ENCODE results near the gene GFER. TPM values are rescaled to one million over a fixed set of nuclear protein-coding genes. Genes with fewer than 3 reads are reported as not detected.
"Not testable (repeated sequence)": the region's sequence is repeated elsewhere in the genome, so short reads cannot be mapped to it uniquely, and the experiment has no call there.

GFER gene
- total RNA-seq, 1 donor from 2014 or later = 32.7 TPM

DNA sequence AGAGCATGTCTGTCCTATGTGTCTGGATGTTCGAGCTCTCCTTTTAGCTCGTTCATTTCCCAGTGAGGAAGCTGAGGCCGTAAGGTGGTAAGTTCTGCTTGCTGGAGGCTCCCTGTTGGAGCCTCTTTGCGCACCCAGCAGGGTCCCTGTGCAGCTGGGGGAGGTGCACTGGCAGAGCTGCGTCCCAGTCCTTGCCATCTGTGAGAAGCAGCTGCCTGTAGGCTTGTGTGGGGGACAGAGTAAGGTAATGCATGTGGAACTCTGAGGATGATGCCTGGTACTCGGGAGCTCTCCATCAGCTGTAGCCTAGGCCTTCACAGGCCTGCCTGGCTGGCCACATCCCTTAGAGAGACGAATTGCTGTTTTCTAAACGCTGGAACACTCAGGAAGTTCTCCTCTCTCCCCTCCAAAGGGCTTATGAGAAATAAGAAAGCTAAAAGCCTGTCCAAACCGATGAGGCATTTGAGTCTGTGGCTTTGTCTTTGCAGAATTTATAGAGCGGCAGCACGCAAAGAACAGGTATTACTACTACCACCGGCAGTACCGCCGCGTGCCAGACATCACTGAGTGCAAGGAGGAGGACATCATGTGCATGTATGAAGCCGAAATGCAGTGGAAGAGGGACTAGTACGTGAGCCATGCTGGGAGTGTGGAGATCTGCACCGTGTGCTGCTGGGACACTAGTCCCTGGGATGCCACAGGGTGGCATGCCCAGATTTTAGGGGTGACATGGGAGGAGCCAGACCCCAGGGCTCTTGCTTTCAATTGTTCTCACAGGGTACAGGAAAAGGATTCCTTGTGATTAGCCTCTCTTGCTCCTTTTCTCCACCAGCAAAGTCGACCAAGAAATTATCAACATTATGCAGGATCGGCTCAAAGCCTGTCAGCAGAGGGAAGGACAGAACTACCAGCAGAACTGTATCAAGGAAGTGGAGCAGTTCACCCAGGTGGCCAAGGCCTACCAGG, 23.0 kb upstream of the GFER start:
- H3K27me3 ChIP-seq (ENCODE audit: control insufficient read depth, insufficient read depth, low read length) = no peaks in the 10 kb centered on the region
- H3K36me3 ChIP-seq (ENCODE audit: control insufficient read depth, insufficient read depth, low read length) = peaks cover 2% of the 10 kb centered on the region
- no peak overlapping the region for H3K4me3 ChIP-seq (ENCODE audit: low read depth, low read length)
- TF ChIP-seq, protein P1, sequence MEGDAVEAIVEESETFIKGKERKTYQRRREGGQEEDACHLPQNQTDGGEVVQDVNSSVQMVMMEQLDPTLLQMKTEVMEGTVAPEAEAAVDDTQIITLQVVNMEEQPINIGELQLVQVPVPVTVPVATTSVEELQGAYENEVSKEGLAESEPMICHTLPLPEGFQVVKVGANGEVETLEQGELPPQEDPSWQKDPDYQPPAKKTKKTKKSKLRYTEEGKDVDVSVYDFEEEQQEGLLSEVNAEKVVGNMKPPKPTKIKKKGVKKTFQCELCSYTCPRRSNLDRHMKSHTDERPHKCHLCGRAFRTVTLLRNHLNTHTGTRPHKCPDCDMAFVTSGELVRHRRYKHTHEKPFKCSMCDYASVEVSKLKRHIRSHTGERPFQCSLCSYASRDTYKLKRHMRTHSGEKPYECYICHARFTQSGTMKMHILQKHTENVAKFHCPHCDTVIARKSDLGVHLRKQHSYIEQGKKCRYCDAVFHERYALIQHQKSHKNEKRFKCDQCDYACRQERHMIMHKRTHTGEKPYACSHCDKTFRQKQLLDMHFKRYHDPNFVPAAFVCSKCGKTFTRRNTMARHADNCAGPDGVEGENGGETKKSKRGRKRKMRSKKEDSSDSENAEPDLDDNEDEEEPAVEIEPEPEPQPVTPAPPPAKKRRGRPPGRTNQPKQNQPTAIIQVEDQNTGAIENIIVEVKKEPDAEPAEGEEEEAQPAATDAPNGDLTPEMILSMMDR (IDR thresholded peaks at IDR 0.05; ENCODE audit: insufficient read depth, low read length, poor library complexity, severe bottlenecking) = no peak
- no peak for DNase-seq (ENCODE audit: low read depth)

DNA sequence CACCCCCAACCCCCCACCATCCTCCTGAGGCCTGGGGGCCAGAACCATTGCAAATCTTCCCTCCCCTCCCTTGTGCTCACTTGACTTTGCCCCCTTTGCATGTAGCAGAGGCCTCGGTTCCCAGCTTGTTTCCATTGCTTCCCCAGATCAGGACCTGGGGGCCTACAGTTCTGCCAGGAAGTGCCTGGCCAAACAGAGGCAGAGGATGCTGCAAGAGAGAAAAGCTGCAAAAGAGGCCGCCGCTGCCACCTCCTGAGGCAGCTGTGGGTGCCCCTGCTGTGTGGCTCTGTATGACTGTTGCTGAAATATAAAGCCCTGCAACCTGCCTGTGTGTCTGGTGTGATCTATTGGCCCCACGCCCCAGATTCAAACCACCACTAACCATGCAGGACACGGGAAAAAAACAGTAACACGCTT, 22.3 kb upstream of the GFER start:
- TF ChIP-seq, protein P1 (IDR thresholded peaks at IDR 0.05; ENCODE audit: insufficient read depth, low read length, poor library complexity, severe bottlenecking) = no peak
- no peak overlapping the region for H3K4me3 ChIP-seq (ENCODE audit: low read depth, low read length)
- H3K27me3 ChIP-seq (ENCODE audit: control insufficient read depth, insufficient read depth, low read length) = no peaks in the 10 kb centered on the region
- DNase-seq (ENCODE audit: low read depth) = no peak
- H3K36me3 ChIP-seq (ENCODE audit: control insufficient read depth, insufficient read depth, low read length) = peaks cover 2% of the 10 kb centered on the region

DNA sequence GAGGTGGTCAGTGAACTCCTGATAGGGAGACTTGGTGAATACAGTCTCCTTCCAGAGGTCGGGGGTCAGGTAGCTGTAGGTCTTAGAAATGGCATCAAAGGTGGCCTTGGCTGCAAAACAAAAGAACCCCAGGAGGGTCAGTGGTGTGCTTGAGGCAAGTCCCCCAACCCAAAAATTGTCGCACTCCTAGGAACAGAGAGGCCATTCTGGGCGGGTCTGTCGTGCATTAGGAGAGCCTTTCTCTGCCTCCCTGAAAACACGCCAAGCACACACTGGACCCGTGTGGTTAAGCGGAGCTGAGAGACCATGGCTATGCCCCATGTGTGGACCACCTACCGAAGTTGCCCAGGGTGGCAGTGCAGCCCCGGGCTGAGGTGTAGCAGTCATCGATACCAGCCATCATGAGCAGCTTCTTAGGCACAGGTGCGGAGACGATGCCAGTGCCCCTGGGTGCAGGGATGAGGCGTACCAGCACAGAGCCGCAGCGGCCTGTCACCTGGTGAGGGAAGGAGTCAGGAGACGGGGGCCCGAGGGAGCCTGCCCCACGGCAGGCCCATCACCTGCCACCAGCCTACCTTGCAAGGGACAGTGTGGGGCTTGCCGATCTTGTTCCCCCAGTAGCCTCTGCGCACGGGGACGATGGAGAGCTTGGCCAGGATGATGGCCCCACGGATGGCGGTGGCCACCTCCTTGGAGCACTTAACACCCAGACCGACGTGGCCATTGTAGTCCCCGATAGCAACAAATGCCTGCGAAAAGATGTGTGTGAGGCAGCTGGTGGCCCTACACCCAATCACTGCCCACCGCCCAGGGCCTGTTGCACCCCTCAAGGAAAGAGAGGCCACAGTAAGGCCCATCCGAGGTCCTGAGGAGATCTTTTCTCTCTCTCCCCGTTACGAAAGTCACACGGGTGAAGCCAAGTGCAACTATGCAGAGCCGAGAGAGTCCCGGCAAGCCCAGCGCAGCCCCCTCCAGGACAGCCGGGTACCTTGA, 21.5 kb upstream of the GFER start:
- DNase-seq (ENCODE audit: low read depth); H3K36me3 ChIP-seq (ENCODE audit: control insufficient read depth, insufficient read depth, low read length); H3K27me3 ChIP-seq (ENCODE audit: control insufficient read depth, insufficient read depth, low read length): not testable (repeated sequence)
- peak overlapping the region; percentile 75 for H3K4me3 ChIP-seq (ENCODE audit: low read depth, low read length)

DNA sequence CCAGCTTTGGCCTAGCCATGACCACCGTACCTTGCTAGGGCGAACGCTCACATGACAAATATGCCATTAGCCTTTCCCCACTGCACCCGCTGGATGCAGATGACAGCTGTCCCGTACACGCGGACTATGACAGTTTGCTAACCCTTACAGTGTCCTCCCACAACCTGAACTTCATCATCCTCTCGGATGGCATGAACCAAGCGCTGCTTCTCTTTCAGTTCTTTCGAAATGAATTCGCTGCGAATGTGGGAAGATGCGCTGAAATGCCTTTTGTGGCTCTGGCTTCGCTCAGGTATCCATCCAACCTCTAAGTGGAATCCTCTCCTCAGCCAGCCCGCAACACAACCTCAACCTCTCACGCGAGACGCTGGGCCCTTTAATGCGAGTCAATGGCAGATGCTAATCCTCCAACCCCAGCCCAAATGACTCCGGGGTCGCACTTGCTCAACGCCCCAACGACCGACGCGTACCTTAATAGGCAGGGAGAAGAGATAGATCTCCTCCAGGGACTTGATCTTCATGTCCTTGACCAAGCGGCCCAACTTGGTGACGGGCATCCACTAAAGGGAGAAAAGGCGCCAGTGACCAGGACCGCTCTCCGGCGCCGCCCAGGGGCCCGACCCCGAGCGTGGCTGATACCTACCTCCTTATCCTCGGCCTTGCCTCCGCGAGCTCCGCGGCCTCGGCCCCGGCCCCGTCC, 20.0 kb upstream of the GFER start:
- no peak for DNase-seq (ENCODE audit: low read depth)

DNA sequence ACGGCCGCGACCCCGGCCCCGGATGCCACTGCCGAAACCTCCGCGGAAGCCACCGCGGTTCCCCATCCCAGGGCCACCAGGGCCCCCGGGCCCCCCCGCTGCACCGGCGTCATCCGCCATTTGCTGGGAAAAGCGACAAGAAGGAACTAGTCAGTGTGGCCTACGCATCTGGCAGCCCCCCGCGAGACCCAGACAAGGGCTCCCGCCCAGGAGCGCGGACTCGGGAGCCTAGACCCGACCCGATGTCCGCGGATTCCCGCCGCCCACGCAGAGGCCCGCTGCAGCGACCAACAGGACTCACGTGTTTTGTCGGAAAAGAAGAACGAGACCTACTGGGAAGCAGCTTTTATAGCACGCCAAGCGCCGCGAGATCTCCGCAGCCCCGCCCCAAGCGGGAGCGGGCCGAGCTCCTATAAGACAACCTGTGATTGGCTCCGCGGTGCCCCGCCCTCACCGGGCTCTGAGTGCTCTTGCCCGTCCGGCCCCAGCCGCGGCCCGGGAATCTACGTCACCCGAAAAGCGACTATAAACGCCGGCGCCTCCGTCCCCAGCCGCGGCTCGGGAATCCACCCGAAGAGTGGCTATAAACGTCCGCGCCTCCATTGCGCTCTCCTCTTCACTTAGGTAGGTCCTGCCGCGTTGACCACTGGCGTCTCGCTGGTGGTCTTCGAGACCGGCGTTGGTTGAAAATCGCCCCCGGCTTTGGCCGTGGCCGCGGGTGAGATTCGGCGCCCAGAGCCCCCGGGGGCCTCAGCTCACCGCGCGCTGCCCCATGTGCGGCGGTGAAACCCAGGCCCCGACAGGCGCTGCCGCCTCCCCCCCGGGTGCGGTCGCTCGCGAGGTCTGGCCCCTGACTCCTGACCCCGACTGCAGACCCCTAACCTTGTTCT, 19.2 kb upstream of the GFER start, which contains the start of gene RPS2:
Gene RPS2 (minus strand): TSS at position 321 of the 890 bp plus-strand sequence. CDS start 201 bp downstream, at position 120.
- H3K27me3 ChIP-seq (ENCODE audit: control insufficient read depth, insufficient read depth, low read length) = no peaks in the 10 kb centered on the region
- peak; percentile 91 for DNase-seq (ENCODE audit: low read depth)
- peaks cover 2% of the 10 kb centered on the region for H3K36me3 ChIP-seq (ENCODE audit: control insufficient read depth, insufficient read depth, low read length)
- peak within 1 kb of the TSS; percentile 81 for H3K4me3 ChIP-seq (ENCODE audit: low read depth, low read length)
- TF ChIP-seq, protein P1 (IDR thresholded peaks at IDR 0.05; ENCODE audit: insufficient read depth, low read length, poor library complexity, severe bottlenecking) = no peak

More for the DNA sequence above, 20.0 kb upstream of the GFER start:
- TF ChIP-seq, protein P1 (IDR thresholded peaks at IDR 0.05; ENCODE audit: insufficient read depth, low read length, poor library complexity, severe bottlenecking) = peak; percentile 13
- Histone ChIP-seq H3K27me3 (ENCODE audit: control insufficient read depth, insufficient read depth, low read length) (no peaks in the 10 kb centered on the region), H3K4me3 (ENCODE audit: low read depth, low read length) (peak overlapping the region; percentile 75), H3K36me3 (ENCODE audit: control insufficient read depth, insufficient read depth, low read length) (peaks cover 2% of the 10 kb centered on the region)

All from kidney epithelial cell (primary cell).